IPS-15b (cell line): ENCODE data around the gene ANKS1A.
"Not testable (repeated sequence)": the region's sequence is repeated elsewhere in the genome, so short reads cannot be mapped to it uniquely, and the experiment has no call there.

Source experiments
- H3K27me3 ChIP-seq: one replicate; pipeline ENCODE4 v1.6.1; 2013; ENCODE audit warnings: low read length; ENCODE audit not compliant: control insufficient read depth, insufficient read depth
- H3K36me3 ChIP-seq: one replicate; pipeline ENCODE4 v1.6.1; 2013; ENCODE audit warnings: low read length; ENCODE audit not compliant: control insufficient read depth, insufficient read depth
- H3K4me1 ChIP-seq: one replicate; pipeline ENCODE4 v1.6.1; 2013; ENCODE audit warnings: mild to moderate bottlenecking, low read length; ENCODE audit not compliant: control insufficient read depth, insufficient read depth
- H3K4me3 ChIP-seq: one replicate; pipeline ENCODE4 v1.5.1; 2013; ENCODE audit warnings: low read depth, low read length
- H3K9ac ChIP-seq: one replicate; pipeline ENCODE4 v1.6.1; 2013; ENCODE audit warnings: low read depth, mild to moderate bottlenecking, low read length
- H3K9me3 ChIP-seq: one replicate; pipeline ENCODE4 v1.6.1; 2013; ENCODE audit warnings: mild to moderate bottlenecking, low read length; ENCODE audit not compliant: control insufficient read depth, insufficient read depth

The ANKS1A gene, protein sequence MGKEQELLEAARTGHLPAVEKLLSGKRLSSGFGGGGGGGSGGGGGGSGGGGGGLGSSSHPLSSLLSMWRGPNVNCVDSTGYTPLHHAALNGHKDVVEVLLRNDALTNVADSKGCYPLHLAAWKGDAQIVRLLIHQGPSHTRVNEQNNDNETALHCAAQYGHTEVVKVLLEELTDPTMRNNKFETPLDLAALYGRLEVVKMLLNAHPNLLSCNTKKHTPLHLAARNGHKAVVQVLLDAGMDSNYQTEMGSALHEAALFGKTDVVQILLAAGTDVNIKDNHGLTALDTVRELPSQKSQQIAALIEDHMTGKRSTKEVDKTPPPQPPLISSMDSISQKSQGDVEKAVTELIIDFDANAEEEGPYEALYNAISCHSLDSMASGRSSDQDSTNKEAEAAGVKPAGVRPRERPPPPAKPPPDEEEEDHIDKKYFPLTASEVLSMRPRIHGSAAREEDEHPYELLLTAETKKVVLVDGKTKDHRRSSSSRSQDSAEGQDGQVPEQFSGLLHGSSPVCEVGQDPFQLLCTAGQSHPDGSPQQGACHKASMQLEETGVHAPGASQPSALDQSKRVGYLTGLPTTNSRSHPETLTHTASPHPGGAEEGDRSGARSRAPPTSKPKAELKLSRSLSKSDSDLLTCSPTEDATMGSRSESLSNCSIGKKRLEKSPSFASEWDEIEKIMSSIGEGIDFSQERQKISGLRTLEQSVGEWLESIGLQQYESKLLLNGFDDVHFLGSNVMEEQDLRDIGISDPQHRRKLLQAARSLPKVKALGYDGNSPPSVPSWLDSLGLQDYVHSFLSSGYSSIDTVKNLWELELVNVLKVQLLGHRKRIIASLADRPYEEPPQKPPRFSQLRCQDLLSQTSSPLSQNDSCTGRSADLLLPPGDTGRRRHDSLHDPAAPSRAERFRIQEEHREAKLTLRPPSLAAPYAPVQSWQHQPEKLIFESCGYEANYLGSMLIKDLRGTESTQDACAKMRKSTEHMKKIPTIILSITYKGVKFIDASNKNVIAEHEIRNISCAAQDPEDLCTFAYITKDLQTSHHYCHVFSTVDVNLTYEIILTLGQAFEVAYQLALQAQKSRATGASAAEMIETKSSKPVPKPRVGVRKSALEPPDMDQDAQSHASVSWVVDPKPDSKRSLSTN

GRCh38 chr6:34888874-34889555 lies at the start of gene ANKS1A:
Gene ANKS1A (plus strand): TSS chr6:34889255. CDS start chr6:34889403, 148 bp downstream.
- Histone ChIP-seq H3K36me3 (no peaks in the 10 kb centered on the region), H3K9me3 (no peaks in the 10 kb centered on the region), H3K4me1 (no peaks in the 10 kb centered on the region), H3K4me3 (peak within 1 kb of the TSS; percentile 91), H3K9ac (peak within 1 kb of the TSS; percentile 70), H3K27me3 (no peaks in the 10 kb centered on the region)

DNA sequence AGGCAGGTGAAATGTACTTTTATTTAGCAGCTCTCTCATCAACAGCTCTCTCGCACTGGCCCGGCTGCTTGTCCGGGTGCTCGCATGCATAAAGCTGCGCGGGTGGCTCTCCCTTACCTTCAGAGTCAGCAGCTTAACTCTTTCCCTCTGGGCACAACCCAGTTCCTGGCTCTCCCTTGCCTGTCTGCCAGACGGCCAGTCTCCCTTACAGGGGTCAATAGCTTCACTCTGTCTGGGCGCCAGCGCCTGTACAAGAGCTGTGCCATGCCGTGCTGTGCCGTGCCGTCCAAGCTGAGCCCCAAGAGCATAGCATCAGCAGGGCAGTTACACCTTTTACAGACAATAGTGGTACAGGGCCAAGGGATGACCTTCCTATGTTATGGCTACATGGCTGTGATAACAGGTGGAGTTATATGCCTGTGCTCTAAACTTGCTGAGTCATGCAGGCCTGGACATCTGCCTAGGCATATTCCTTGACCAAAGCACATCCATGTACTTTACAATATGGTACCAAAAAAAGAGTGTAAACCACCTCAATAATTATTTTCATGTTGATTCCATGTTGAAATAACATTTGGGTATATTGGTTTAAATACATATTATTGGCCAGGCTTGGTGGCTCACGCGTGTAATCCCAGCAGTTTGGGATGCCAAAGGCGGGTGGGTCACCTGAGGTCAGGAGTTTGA lies 49.2 kb upstream of the ANKS1A start:
- Histone ChIP-seq H3K27me3 (no peaks in the 10 kb centered on the region), H3K4me1 (no peaks in the 10 kb centered on the region), H3K4me3 (no peak overlapping the region), H3K36me3 (peaks cover 9% of the 10 kb centered on the region), H3K9me3 (no peaks in the 10 kb centered on the region), H3K9ac (no peak overlapping the region)

- H3K9ac ChIP-seq, H3K36me3 ChIP-seq, H3K4me3 ChIP-seq, H3K9me3 ChIP-seq, H3K27me3 ChIP-seq, H3K4me1 ChIP-seq: not testable (repeated sequence)
Measured at GRCh38 chr6:34849066-34849465, 40.0 kb upstream of the ANKS1A start.

DNA sequence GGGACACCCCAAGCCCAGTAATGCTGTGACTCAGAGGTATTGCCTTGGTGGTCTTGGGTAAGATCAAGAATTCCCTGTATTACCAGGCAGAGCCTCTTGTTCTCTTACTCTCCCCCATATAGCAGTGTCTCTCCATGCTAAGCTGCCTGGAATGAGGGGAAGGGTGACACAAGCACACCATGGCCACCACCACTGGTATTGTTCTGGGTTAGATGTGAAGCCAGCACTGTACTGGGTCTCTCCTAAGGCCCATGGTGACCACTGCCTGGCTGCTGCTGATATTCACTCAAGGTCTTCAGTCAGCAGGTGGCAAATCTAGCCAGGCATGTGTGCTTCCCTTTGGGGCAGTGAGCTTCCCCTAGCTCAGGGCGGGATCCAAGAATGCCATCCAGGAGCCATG lies 37.7 kb upstream of the ANKS1A start:
- H3K9me3 ChIP-seq = no peaks in the 10 kb centered on the region
- H3K9ac ChIP-seq = no peak overlapping the region
- no peaks in the 10 kb centered on the region for H3K4me1 ChIP-seq
- no peaks in the 10 kb centered on the region for H3K27me3 ChIP-seq
- H3K4me3 ChIP-seq = no peak overlapping the region
- H3K36me3 ChIP-seq = peaks cover 3% of the 10 kb centered on the region

GRCh38 chr6:34852406-34853085 lies 36.5 kb upstream of the ANKS1A start:
- peaks cover 4% of the 10 kb centered on the region for H3K36me3 ChIP-seq
- no peak overlapping the region for H3K9ac ChIP-seq
- H3K9me3 ChIP-seq = no peaks in the 10 kb centered on the region
- no peaks in the 10 kb centered on the region for H3K4me1 ChIP-seq
- H3K27me3 ChIP-seq = no peaks in the 10 kb centered on the region
- H3K4me3 ChIP-seq = no peak overlapping the region

- Histone ChIP-seq H3K36me3 (peaks cover 23% of the 10 kb centered on the region), H3K4me1 (no peaks in the 10 kb centered on the region), H3K9ac (no peak overlapping the region), H3K4me3 (no peak overlapping the region), H3K27me3 (no peaks in the 10 kb centered on the region), H3K9me3 (no peaks in the 10 kb centered on the region)
Measured at GRCh38 chr6:34855463-34855862, 33.6 kb upstream of the ANKS1A start.

- peaks cover 23% of the 10 kb centered on the region for H3K36me3 ChIP-seq
- H3K9ac ChIP-seq = no peak overlapping the region
- H3K4me3 ChIP-seq = no peak overlapping the region
- H3K4me1 ChIP-seq = no peaks in the 10 kb centered on the region
- no peaks in the 10 kb centered on the region for H3K27me3 ChIP-seq
- H3K9me3 ChIP-seq = no peaks in the 10 kb centered on the region
Measured at GRCh38 chr6:34858681-34859080, 30.4 kb upstream of the ANKS1A start.

- no peak overlapping the region for H3K9ac ChIP-seq
- H3K4me1 ChIP-seq = no peaks in the 10 kb centered on the region
- no peaks in the 10 kb centered on the region for H3K9me3 ChIP-seq
- no peaks in the 10 kb centered on the region for H3K27me3 ChIP-seq
- no peak overlapping the region for H3K4me3 ChIP-seq
- H3K36me3 ChIP-seq = peaks cover 28% of the 10 kb centered on the region
Measured at GRCh38 chr6:34859951-34860350, 29.1 kb upstream of the ANKS1A start.

DNA sequence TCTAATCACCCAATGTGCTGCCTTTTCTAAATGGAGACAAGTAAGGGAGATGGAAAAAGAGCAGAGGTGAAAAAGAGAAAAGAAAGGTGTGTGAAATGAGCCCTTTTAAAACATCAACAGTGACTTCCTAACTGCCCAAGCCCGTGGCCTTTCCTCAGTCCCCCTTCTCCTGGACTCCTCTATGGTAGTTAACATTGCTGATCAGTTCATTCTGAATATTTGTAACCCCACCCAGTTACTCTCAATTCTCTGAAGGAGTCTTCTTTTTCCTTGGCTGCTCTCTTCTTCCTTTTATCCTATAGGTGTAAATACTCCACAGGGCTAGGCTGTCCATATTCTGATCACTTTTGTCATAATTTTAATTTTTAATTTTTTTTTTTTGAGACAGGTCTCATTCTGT lies 28.3 kb upstream of the ANKS1A start:
- peaks cover 28% of the 10 kb centered on the region for H3K36me3 ChIP-seq
- H3K9me3 ChIP-seq = no peaks in the 10 kb centered on the region
- H3K27me3 ChIP-seq = no peaks in the 10 kb centered on the region
- H3K4me1 ChIP-seq = no peaks in the 10 kb centered on the region
- no peak overlapping the region for H3K4me3 ChIP-seq
- H3K9ac ChIP-seq = no peak overlapping the region

- Histone ChIP-seq H3K4me3 (no peak overlapping the region), H3K9ac (no peak overlapping the region), H3K4me1 (no peaks in the 10 kb centered on the region), H3K36me3 (peaks cover 15% of the 10 kb centered on the region), H3K27me3 (no peaks in the 10 kb centered on the region), H3K9me3 (no peaks in the 10 kb centered on the region)
Measured at GRCh38 chr6:34864007-34864406, 25.0 kb upstream of the ANKS1A start.
